Hepatocyte (in vitro differentiated cells): ENCODE data around the gene GZF1. TPM values are rescaled to one million over a fixed set of nuclear protein-coding genes. Genes with fewer than 3 reads are reported as not detected.

Experiments used
- DNase-seq: peaks from one replicate; pipeline ENCODE4 v3.0.0-alpha.2; 2016; ENCODE audit warnings: low spot score
- H2AFZ ChIP-seq: fragments of 200-600 bp; sonication (generic); 2 replicates; pipeline ENCODE4 v1.6.0; 2016; ENCODE audit warnings: antibody characterized with exemption, mild to moderate bottlenecking
- H3K27ac ChIP-seq: fragments of 200-600 bp; sonication (generic); 2 replicates; pipeline ENCODE4 v1.5.1; 2016; ENCODE audit warnings: mild to moderate bottlenecking
- H3K27me3 ChIP-seq: fragments of 200-600 bp; sonication (generic); 2 replicates; pipeline ENCODE4 v1.6.1; 2016
- H3K36me3 ChIP-seq: fragments of 200-600 bp; sonication (generic); replicated peaks from 2 replicates; pipeline ENCODE4 v1.5.1; 2016; ENCODE audit warnings: low read depth; ENCODE audit not compliant: insufficient read depth
- H3K4me1 ChIP-seq: fragments of 200-600 bp; sonication (generic); 2 replicates; pipeline ENCODE4 v1.5.1; 2016; ENCODE audit warnings: mild to moderate bottlenecking, moderate library complexity; ENCODE audit not compliant: insufficient read depth
- H3K4me2 ChIP-seq: fragments of 200-600 bp; sonication (generic); 2 replicates; pipeline ENCODE4 v1.6.0; 2016
- H3K4me3 ChIP-seq: fragments of 200-600 bp; sonication (generic); 2 replicates; pipeline ENCODE4 v1.5.1; 2016; ENCODE audit warnings: mild to moderate bottlenecking
- H3K79me2 ChIP-seq: fragments of 200-600 bp; sonication (generic); 2 replicates; pipeline ENCODE4 v1.6.0; 2017; ENCODE audit warnings: mild to moderate bottlenecking
- H3K9me2 ChIP-seq: fragments of 200-600 bp; sonication (generic); replicated peaks from 2 replicates; pipeline ENCODE4 v1.6.0; 2017; ENCODE audit warnings: mild to moderate bottlenecking; ENCODE audit not compliant: insufficient read depth
- H3K9me3 ChIP-seq: fragments of 200-600 bp; sonication (generic); 2 replicates; pipeline ENCODE4 v1.5.1; 2016; ENCODE audit warnings: low read depth, mild to moderate bottlenecking
- H4K20me1 ChIP-seq: fragments of 200-600 bp; sonication (generic); 2 replicates; pipeline ENCODE4 v1.6.0; 2016; ENCODE audit warnings: mild to moderate bottlenecking; ENCODE audit not compliant: insufficient read depth, poor library complexity, severe bottlenecking
- EZH2 ChIP-seq: fragments of 200-600 bp; sonication (generic); IDR thresholded peaks from 2 replicates; pipeline ENCODE4 v1.6.1; 2016; ENCODE audit warnings: antibody characterized with exemption, mild to moderate bottlenecking, borderline replicate concordance
- EZH2phosphoT487 ChIP-seq: fragments of 200-600 bp; sonication (generic); IDR thresholded peaks from one replicate; pipeline ENCODE4 v1.6.1; 2018; ENCODE audit warnings: antibody characterized with exemption, mild to moderate bottlenecking, low read depth, moderate library complexity; ENCODE audit not compliant: unreplicated experiment, severe bottlenecking
- WGBS: methylation state at CpG from one replicate; pipeline ENCODE4 v1.1.6; 2016; ENCODE audit warnings: low lambda C conversion rate; ENCODE audit errors: missing lambda C conversion rate; 5-methylcytosine and 5-hydroxymethylcytosine counted together
- polyA plus RNA-seq: library from polyadenylated mRNA; unstranded; fragments of >200 nt; fragmentation: Nextera tagmentation; extraction: Ambion mirVana; gene quantifications from 2 replicates; pipeline ENCODE4 v1.2.1, GENCODE V29; 2016
- total RNA-seq: library from RNA; depleted of rRNA; stranded (reverse); fragments of >200 nt; gene quantifications from 2 replicates; pipeline ENCODE4 v1.2.3, GENCODE V29; 2014
- TF ChIP-seq, protein P1 (sequence below): fragments of 200-600 bp; sonication (generic); IDR thresholded peaks from 2 replicates; pipeline ENCODE4 v1.5.1; 2016; ENCODE audit warnings: antibody characterized with exemption, mild to moderate bottlenecking; ENCODE audit not compliant: poor library complexity

GZF1 gene
- total and polyA plus RNA-seq, 2 experiments from 2014 or later: 8.8 to 17.8 TPM

DNA sequence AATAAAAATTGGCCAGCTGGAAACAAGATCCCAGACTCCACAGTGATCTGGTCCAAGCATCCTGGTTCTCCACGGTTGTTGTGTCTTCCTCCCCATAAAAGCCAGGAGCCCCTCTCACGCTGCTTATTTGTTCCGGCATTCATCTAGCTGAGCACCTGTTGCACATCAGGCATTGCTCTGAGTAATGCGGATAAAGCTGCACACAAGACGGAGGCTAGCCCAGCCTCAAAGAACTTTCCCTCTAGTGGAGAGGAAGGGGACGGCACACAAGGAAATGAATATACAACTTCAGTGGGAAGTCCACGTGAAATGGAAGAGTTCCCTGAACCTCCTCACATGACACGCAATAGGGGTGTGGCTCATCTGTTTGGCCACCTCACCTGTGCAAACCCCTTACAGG, 41.7 kb upstream of the GZF1 start:
- H3K27me3 ChIP-seq: no peaks in the 10 kb centered on the region
- H3K4me1 ChIP-seq: no peaks in the 10 kb centered on the region
- no peaks in the 10 kb centered on the region for H3K9me2 ChIP-seq
- TF ChIP-seq, protein P1, sequence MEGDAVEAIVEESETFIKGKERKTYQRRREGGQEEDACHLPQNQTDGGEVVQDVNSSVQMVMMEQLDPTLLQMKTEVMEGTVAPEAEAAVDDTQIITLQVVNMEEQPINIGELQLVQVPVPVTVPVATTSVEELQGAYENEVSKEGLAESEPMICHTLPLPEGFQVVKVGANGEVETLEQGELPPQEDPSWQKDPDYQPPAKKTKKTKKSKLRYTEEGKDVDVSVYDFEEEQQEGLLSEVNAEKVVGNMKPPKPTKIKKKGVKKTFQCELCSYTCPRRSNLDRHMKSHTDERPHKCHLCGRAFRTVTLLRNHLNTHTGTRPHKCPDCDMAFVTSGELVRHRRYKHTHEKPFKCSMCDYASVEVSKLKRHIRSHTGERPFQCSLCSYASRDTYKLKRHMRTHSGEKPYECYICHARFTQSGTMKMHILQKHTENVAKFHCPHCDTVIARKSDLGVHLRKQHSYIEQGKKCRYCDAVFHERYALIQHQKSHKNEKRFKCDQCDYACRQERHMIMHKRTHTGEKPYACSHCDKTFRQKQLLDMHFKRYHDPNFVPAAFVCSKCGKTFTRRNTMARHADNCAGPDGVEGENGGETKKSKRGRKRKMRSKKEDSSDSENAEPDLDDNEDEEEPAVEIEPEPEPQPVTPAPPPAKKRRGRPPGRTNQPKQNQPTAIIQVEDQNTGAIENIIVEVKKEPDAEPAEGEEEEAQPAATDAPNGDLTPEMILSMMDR: peak; percentile 29
- TF ChIP-seq EZH2 (no peak), EZH2phosphoT487 (no peak)
- H3K9me3 ChIP-seq: no peaks in the 10 kb centered on the region
- no peak overlapping the region for H3K4me2 ChIP-seq
- no peaks in the 10 kb centered on the region for H4K20me1 ChIP-seq
- 72% methylated on average over 8 of the region's 8 CpGs for WGBS
- H2AFZ ChIP-seq: no peak overlapping the region
- H3K36me3 ChIP-seq: no peaks in the 10 kb centered on the region
- no peaks in the 10 kb centered on the region for H3K79me2 ChIP-seq
- H3K4me3 ChIP-seq: no peak overlapping the region
- no peak overlapping the region for H3K27ac ChIP-seq
- DNase-seq: peak; percentile 23

DNA sequence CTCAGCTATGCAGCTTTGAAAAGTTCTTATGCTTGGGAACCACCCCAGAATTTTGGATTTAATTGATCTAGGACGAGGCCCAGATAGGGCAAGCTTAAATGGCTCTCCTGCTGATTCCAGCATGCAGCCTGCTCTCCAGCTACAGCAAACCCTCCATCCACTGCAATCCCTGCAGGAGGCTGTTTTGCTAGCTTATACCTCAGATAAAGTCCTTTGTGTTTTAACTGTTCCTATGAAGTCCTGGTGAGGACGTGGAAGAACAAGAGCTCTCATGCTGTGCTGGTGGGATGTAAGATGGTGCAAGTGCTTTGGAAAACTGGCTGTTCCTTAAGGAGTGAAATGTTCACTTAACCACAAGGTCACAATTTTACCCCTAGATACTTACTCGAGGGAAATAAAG, 36.9 kb upstream of the GZF1 start:
- 62% methylated on average over 3 of the region's 3 CpGs for WGBS
- no peak overlapping the region for H3K4me2 ChIP-seq
- H3K9me2 ChIP-seq: no peaks in the 10 kb centered on the region
- no peaks in the 10 kb centered on the region for H3K27me3 ChIP-seq
- no peak for DNase-seq
- H3K27ac ChIP-seq: no peak overlapping the region
- H3K79me2 ChIP-seq: no peaks in the 10 kb centered on the region
- TF ChIP-seq EZH2phosphoT487: no peak
- TF ChIP-seq, protein P1: no peak
- TF ChIP-seq EZH2: no peak
- no peak overlapping the region for H2AFZ ChIP-seq
- H3K9me3 ChIP-seq: no peaks in the 10 kb centered on the region
- no peak overlapping the region for H3K4me3 ChIP-seq
- H3K4me1 ChIP-seq: no peaks in the 10 kb centered on the region
- no peaks in the 10 kb centered on the region for H4K20me1 ChIP-seq
- H3K36me3 ChIP-seq: no peaks in the 10 kb centered on the region

- Histone ChIP-seq H3K4me3 (no peak overlapping the region), H3K4me1 (no peaks in the 10 kb centered on the region), H3K9me2 (no peaks in the 10 kb centered on the region), H4K20me1 (no peaks in the 10 kb centered on the region), H2AFZ (no peak overlapping the region), H3K9me3 (no peaks in the 10 kb centered on the region), H3K36me3 (no peaks in the 10 kb centered on the region), H3K27ac (no peak overlapping the region), H3K27me3 (no peaks in the 10 kb centered on the region), H3K79me2 (no peaks in the 10 kb centered on the region), H3K4me2 (no peak overlapping the region)
- DNase-seq: no peak
- no peak for TF ChIP-seq EZH2phosphoT487
- TF ChIP-seq, protein P1: no peak
- TF ChIP-seq EZH2: no peak
- WGBS: 94% methylated on average over 8 of the region's 8 CpGs
Observed at GRCh38 chr20:23326774-23327173, 35.2 kb upstream of the GZF1 start.
